HEK293 (cell line): Measurements from ENCODE around the gene TBC1D22A.

Experiments
- CTCF ChIA-PET: fragments of 350-600 bp; formaldehyde crosslinking; extraction: SDS; loops from one replicate; lab custom pipeline; 2021; ENCODE audit warnings: antibody characterized with exemption; lab: Yijun Ruan, JAX
- POLR2A ChIA-PET: fragments of 300-600 bp; formaldehyde crosslinking; extraction: SDS; loops from one replicate; lab custom pipeline; 2020; ENCODE audit warnings: antibody characterized with exemption, inconsistent platforms; lab: Yijun Ruan, JAX
- H3K27ac ChIP-seq: fragments of 200-500 bp; sonication (Bioruptor generic); 2 replicates; pipeline ENCODE4 v1.5.1; 2014; ENCODE audit warnings: low read depth, low read length, control low read depth, inconsistent platforms; ENCODE audit errors: extremely low read depth
- H3K36me3 ChIP-seq, 2 experiments: fragments of 200-500 bp in 1 of 2; sonication (Bioruptor generic) in 1 of 2; 1 replicate in 1 of 2; 2 replicates in 1 of 2; pipeline ENCODE4 v1.5.1; 2014 to 2017; ENCODE audit warnings: inconsistent platforms in 2 of 2, low read length in 2 of 2; ENCODE audit not compliant: control insufficient read depth in 2 of 2, insufficient read depth in 1 of 2
- H3K4me1 ChIP-seq: fragments of 200-500 bp; sonication (Bioruptor generic); 2 replicates; pipeline ENCODE4 v1.5.1; 2014; ENCODE audit warnings: mild to moderate bottlenecking, low read length, inconsistent platforms; ENCODE audit not compliant: control insufficient read depth, insufficient read depth
- H3K4me3 ChIP-seq: 2 replicates; pipeline ENCODE4 v1.5.1; 2011; ENCODE audit warnings: low read depth, mild to moderate bottlenecking, control low read depth, low read length, moderate library complexity
- H3K9me3 ChIP-seq: fragments of 200-500 bp; sonication (Bioruptor generic); 2 replicates; pipeline ENCODE4 v1.5.1; 2014; ENCODE audit warnings: low read depth, low read length, inconsistent platforms; ENCODE audit not compliant: control insufficient read depth, insufficient read depth
- HOXC10 ChIP-seq: sonication (generic); formaldehyde crosslinking; IDR thresholded peaks from 2 replicates; pipeline ENCODE4 v1.8.1; 2023; ENCODE audit warnings: mild to moderate bottlenecking, missing genetic modification reagents
- KLF8 ChIP-seq: fragments of 450-650 bp; formaldehyde crosslinking; IDR thresholded peaks from 2 replicates; pipeline ENCODE4 v1.5.1; 2016; ENCODE audit warnings: missing biosample characterization, missing genetic modification characterization
- WT1 ChIP-seq: fragments of 450-650 bp; formaldehyde crosslinking; IDR thresholded peaks from 2 replicates; pipeline ENCODE4 v1.5.1; 2016; ENCODE audit warnings: missing biosample characterization, missing genetic modification characterization
- ZFP3 ChIP-seq: fragments of 450-650 bp; formaldehyde crosslinking; IDR thresholded peaks from 2 replicates; pipeline ENCODE4 v1.5.1; 2016; ENCODE audit warnings: low read depth, missing biosample characterization, missing genetic modification characterization
- ZNF121 ChIP-seq: fragments of 450-650 bp; formaldehyde crosslinking; IDR thresholded peaks from 2 replicates; pipeline ENCODE4 v1.5.1; 2016; ENCODE audit warnings: missing biosample characterization, missing genetic modification characterization
- ZNF16 ChIP-seq: fragments of 450-650 bp; formaldehyde crosslinking; IDR thresholded peaks from 2 replicates; pipeline ENCODE4 v1.5.1; 2016; ENCODE audit warnings: low read depth, missing biosample characterization, missing genetic modification characterization
- ZNF19 ChIP-seq: fragments of 450-650 bp; formaldehyde crosslinking; IDR thresholded peaks from 2 replicates; pipeline ENCODE4; 2016; ENCODE audit warnings: missing biosample characterization, missing genetic modification characterization, low read depth
- ZNF202 ChIP-seq: fragments of 450-650 bp; formaldehyde crosslinking; IDR thresholded peaks from 2 replicates; pipeline ENCODE4 v1.5.1; 2016; ENCODE audit warnings: missing biosample characterization, missing genetic modification characterization, borderline replicate concordance
- ZNF214 ChIP-seq: fragments of 450-650 bp; formaldehyde crosslinking; IDR thresholded peaks from 2 replicates; pipeline ENCODE4 v1.5.1; 2017; ENCODE audit warnings: missing biosample characterization, mild to moderate bottlenecking, missing genetic modification characterization, borderline replicate concordance
- ZNF23 ChIP-seq: fragments of 450-650 bp; formaldehyde crosslinking; IDR thresholded peaks from 2 replicates; pipeline ENCODE4 v1.5.1; 2016; ENCODE audit warnings: missing biosample characterization, missing genetic modification characterization, borderline replicate concordance
- ZNF292 ChIP-seq: fragments of 450-650 bp; formaldehyde crosslinking; IDR thresholded peaks from 2 replicates; pipeline ENCODE4 v1.5.1; 2016; ENCODE audit warnings: low read depth, missing biosample characterization, missing genetic modification characterization, borderline replicate concordance
- ZNF341 ChIP-seq: fragments of 450-650 bp; formaldehyde crosslinking; IDR thresholded peaks from 2 replicates; pipeline ENCODE4; 2016; ENCODE audit warnings: low read depth, missing biosample characterization, missing genetic modification characterization
- ZNF354C ChIP-seq: fragments of 450-650 bp; formaldehyde crosslinking; IDR thresholded peaks from 2 replicates; pipeline ENCODE4 v1.5.1; 2016; ENCODE audit warnings: missing biosample characterization, missing genetic modification characterization, low read depth, borderline replicate concordance
- ZNF514 ChIP-seq: fragments of 450-650 bp; formaldehyde crosslinking; IDR thresholded peaks from 2 replicates; pipeline ENCODE4 v1.5.1; 2016; ENCODE audit warnings: missing biosample characterization, missing genetic modification characterization
- ZNF560 ChIP-seq: fragments of 450-650 bp; formaldehyde crosslinking; IDR thresholded peaks from 2 replicates; pipeline ENCODE4 v1.5.1; 2017; ENCODE audit warnings: missing biosample characterization, missing genetic modification characterization, borderline replicate concordance
- ZNF610 ChIP-seq: fragments of 450-650 bp; formaldehyde crosslinking; IDR thresholded peaks from 2 replicates; pipeline ENCODE4 v1.5.1; 2016; ENCODE audit warnings: missing biosample characterization, missing genetic modification characterization, borderline replicate concordance
- ZNF677 ChIP-seq: fragments of 450-650 bp; IDR thresholded peaks from 2 replicates; pipeline ENCODE4 v1.5.0; 2018; ENCODE audit warnings: missing biosample characterization, mild to moderate bottlenecking, missing genetic modification characterization, moderate library complexity
- ZNF768 ChIP-seq: fragments of 450-650 bp; formaldehyde crosslinking; IDR thresholded peaks from 2 replicates; pipeline ENCODE4 v1.5.1; 2018; ENCODE audit warnings: missing biosample characterization, mild to moderate bottlenecking, missing genetic modification characterization
- ZSCAN16 ChIP-seq: fragments of 450-650 bp; formaldehyde crosslinking; IDR thresholded peaks from 2 replicates; pipeline ENCODE4 v1.5.1; 2016; ENCODE audit warnings: missing biosample characterization, missing genetic modification characterization
- TF ChIP-seq, protein P1 (sequence below): fragments of 450-650 bp; formaldehyde crosslinking; IDR thresholded peaks from 2 replicates; pipeline ENCODE4 v1.5.1; 2017; ENCODE audit warnings: missing biosample characterization, missing genetic modification characterization
- TF ChIP-seq, protein P2 (sequence below): fragments of 450-650 bp; formaldehyde crosslinking; IDR thresholded peaks from 2 replicates; pipeline ENCODE4 v1.5.1; 2016; ENCODE audit warnings: missing biosample characterization, missing genetic modification characterization
- TF ChIP-seq, protein P3 (sequence below): fragments of 450-650 bp; formaldehyde crosslinking; IDR thresholded peaks from 2 replicates; pipeline ENCODE4 v1.5.0; 2017; ENCODE audit warnings: missing biosample characterization, missing genetic modification characterization, borderline replicate concordance
- TF ChIP-seq, protein P4 (sequence below): fragments of 450-650 bp; formaldehyde crosslinking; IDR thresholded peaks from 2 replicates; pipeline ENCODE4 v1.5.1; 2016; ENCODE audit warnings: missing biosample characterization, missing genetic modification characterization
- TF ChIP-seq, protein P5 (sequence below): fragments of 450-650 bp; formaldehyde crosslinking; IDR thresholded peaks from 2 replicates; pipeline ENCODE4 v1.5.1; 2016; ENCODE audit warnings: missing biosample characterization, missing genetic modification characterization

The TBC1D22A gene

DNA sequence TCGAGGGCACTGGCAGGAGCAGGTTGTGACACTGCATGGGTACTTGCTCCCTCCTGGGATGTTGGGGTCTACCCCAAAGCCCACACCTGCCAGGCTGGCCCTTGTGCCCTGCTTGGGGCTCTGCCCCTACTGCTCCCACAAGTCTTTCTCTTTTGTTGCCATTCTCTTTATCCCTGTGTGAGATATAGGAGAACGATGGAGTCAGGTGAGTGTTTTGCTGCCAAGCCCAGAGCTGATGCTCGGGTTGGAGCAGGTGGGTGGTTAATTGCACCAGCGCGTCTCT lies 292.6 kb downstream of the TBC1D22A start (continued):
- TF ChIP-seq, protein P1, sequence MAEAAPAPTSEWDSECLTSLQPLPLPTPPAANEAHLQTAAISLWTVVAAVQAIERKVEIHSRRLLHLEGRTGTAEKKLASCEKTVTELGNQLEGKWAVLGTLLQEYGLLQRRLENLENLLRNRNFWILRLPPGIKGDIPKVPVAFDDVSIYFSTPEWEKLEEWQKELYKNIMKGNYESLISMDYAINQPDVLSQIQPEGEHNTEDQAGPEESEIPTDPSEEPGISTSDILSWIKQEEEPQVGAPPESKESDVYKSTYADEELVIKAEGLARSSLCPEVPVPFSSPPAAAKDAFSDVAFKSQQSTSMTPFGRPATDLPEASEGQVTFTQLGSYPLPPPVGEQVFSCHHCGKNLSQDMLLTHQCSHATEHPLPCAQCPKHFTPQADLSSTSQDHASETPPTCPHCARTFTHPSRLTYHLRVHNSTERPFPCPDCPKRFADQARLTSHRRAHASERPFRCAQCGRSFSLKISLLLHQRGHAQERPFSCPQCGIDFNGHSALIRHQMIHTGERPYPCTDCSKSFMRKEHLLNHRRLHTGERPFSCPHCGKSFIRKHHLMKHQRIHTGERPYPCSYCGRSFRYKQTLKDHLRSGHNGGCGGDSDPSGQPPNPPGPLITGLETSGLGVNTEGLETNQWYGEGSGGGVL (tag by site-specific recombination), result no peak
- TF ChIP-seq, protein P2, sequence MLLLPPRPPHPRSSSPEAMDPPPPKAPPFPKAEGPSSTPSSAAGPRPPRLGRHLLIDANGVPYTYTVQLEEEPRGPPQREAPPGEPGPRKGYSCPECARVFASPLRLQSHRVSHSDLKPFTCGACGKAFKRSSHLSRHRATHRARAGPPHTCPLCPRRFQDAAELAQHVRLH (tag by site-specific recombination), result no peak
- TF ChIP-seq, protein P3, sequence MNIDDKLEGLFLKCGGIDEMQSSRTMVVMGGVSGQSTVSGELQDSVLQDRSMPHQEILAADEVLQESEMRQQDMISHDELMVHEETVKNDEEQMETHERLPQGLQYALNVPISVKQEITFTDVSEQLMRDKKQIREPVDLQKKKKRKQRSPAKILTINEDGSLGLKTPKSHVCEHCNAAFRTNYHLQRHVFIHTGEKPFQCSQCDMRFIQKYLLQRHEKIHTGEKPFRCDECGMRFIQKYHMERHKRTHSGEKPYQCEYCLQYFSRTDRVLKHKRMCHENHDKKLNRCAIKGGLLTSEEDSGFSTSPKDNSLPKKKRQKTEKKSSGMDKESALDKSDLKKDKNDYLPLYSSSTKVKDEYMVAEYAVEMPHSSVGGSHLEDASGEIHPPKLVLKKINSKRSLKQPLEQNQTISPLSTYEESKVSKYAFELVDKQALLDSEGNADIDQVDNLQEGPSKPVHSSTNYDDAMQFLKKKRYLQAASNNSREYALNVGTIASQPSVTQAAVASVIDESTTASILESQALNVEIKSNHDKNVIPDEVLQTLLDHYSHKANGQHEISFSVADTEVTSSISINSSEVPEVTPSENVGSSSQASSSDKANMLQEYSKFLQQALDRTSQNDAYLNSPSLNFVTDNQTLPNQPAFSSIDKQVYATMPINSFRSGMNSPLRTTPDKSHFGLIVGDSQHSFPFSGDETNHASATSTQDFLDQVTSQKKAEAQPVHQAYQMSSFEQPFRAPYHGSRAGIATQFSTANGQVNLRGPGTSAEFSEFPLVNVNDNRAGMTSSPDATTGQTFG, result no peak
- TF ChIP-seq ZNF19 (tag by site-specific recombination) (no peak), KLF8 (tag by site-specific recombination) (no peak), ZNF23 (no peak), ZNF16 (tag by site-specific recombination) (no peak), ZNF121 (tag by site-specific recombination) (no peak), ZNF768 (tag by site-specific recombination) (no peak), ZNF514 (tag by site-specific recombination) (no peak), HOXC10 (no peak), ZNF560 (no peak), ZSCAN16 (tag by site-specific recombination) (no peak), ZNF214 (tag by site-specific recombination) (no peak), ZNF610 (tag by site-specific recombination) (no peak)
- TF ChIP-seq, protein P4, sequence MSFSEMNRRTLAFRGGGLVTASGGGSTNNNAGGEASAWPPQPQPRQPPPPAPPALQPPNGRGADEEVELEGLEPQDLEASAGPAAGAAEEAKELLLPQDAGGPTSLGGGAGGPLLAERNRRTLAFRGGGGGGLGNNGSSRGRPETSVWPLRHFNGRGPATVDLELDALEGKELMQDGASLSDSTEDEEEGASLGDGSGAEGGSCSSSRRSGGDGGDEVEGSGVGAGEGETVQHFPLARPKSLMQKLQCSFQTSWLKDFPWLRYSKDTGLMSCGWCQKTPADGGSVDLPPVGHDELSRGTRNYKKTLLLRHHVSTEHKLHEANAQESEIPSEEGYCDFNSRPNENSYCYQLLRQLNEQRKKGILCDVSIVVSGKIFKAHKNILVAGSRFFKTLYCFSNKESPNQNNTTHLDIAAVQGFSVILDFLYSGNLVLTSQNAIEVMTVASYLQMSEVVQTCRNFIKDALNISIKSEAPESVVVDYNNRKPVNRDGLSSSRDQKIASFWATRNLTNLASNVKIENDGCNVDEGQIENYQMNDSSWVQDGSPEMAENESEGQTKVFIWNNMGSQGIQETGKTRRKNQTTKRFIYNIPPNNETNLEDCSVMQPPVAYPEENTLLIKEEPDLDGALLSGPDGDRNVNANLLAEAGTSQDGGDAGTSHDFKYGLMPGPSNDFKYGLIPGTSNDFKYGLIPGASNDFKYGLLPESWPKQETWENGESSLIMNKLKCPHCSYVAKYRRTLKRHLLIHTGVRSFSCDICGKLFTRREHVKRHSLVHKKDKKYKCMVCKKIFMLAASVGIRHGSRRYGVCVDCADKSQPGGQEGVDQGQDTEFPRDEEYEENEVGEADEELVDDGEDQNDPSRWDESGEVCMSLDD (tag by site-specific recombination), result no peak

DNA sequence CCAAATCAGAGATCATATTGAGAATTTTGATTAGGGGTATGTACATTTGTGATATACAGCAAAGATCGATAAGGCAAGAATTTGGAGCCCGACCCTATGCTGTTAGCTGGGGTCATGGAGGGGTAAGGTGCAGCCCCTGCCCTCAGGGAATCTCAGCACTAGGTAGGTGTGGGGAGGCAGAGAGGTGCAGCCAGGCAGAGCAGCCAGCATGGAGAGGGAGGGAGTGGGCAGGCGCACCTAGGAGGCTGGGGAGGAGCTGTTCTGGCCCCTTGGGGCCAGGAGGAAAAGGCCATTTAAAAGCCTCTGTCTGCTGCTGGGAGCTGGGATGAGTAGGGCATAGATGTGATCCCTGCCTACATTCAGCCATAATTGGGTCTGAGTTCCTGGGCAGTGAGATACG lies 293.0 kb downstream of the TBC1D22A start:
- H3K9me3 ChIP-seq, result no peaks in the 10 kb centered on the region
- TF ChIP-seq ZNF341 (tag by site-specific recombination) (no peak), KLF8 (tag by site-specific recombination) (no peak), WT1 (tag by site-specific recombination) (no peak), ZNF292 (tag by site-specific recombination) (no peak), ZNF677 (tag by site-specific recombination) (no peak), ZNF202 (no peak), ZNF354C (tag by site-specific recombination) (no peak), ZFP3 (tag by site-specific recombination) (no peak)
- TF ChIP-seq, protein P5, sequence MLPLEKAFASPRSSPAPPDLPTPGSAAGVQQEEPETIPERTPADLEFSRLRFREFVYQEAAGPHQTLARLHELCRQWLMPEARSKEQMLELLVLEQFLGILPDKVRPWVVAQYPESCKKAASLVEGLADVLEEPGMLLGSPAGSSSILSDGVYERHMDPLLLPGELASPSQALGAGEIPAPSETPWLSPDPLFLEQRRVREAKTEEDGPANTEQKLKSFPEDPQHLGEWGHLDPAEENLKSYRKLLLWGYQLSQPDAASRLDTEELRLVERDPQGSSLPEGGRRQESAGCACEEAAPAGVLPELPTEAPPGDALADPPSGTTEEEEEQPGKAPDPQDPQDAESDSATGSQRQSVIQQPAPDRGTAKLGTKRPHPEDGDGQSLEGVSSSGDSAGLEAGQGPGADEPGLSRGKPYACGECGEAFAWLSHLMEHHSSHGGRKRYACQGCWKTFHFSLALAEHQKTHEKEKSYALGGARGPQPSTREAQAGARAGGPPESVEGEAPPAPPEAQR (tag by site-specific recombination), result no peak
- 0 out of 2 replicates have a peak, but pooled peaks cover 4% of the 10 kb centered on the region for H3K4me1 ChIP-seq
- ChIA-PET POLR2A (no interaction called here), CTCF (no interaction called here)
- H3K27ac ChIP-seq, result no peak overlapping the region
- H3K4me3 ChIP-seq, result no peak overlapping the region
- no peaks in the 10 kb centered on the region for H3K36me3 ChIP-seq
